Measurements from ENCODE around the gene MYRF. TPM values are rescaled to one million over a fixed set of nuclear protein-coding genes. Genes with fewer than 3 reads are reported as not detected.

MYRF gene
- polyA plus RNA-seq, 1 donor (not counting 4 experiments of a cell fraction or from before 2014, with no cell fraction given), result 0.14 TPM

- Histone ChIP-seq H4K20me1 (ENCODE audit: control insufficient read depth, extremely low read depth, insufficient read depth, low read length) (no peaks in the 10 kb centered on the region), H3K9me3 (ENCODE audit: control insufficient read depth, low read depth, low read length) (no peaks in the 10 kb centered on the region), H3K36me3 (ENCODE audit: control insufficient read depth in 2 of 2, extremely low read depth in 1 of 2, insufficient read depth in 2 of 2, low read length in 2 of 2) (no peaks in the 10 kb centered on the region), H2AFZ (ENCODE audit: control insufficient read depth, low read length) (no peak overlapping the region), H3K9me1 (ENCODE audit: control insufficient read depth, extremely low read depth, insufficient read depth, low read length) (no peaks in the 10 kb centered on the region), H3K4me1 (ENCODE audit: control insufficient read depth, extremely low read depth, insufficient read depth, low read length) (no peaks in the 10 kb centered on the region), H3K4me3 (ENCODE audit: control insufficient read depth in 2 of 3, extremely low read depth in 1 of 3, insufficient read depth in 2 of 3, low read depth in 1 of 3, low read length in 3 of 3) (no peak overlapping the region), H3K9ac (ENCODE audit: control insufficient read depth, extremely low read depth, insufficient read depth, low read length) (no peak overlapping the region), H3K4me2 (ENCODE audit: control insufficient read depth, extremely low read depth, insufficient read depth, low read depth, low read length) (no peak overlapping the region), H3K27ac (ENCODE audit: control insufficient read depth, insufficient read depth, low read length) (no peak overlapping the region), H3K27me3 (ENCODE audit: control insufficient read depth, extremely low read depth, insufficient read depth, low read length) (peaks cover 58% of the 10 kb centered on the region), H3K79me2 (ENCODE audit: control insufficient read depth, insufficient read depth, low read length) (no peaks in the 10 kb centered on the region)
- TF ChIP-seq CTCF (optimal IDR thresholded peaks at IDR 0.05 in 1 of 3, IDR thresholded peaks at IDR 0.05 in 1 of 3, conservative IDR thresholded peaks at IDR 0.05 in 1 of 3; ENCODE audit: extremely low read depth in 1 of 3, insufficient read depth in 2 of 3, low read length in 3 of 3) (no peak), EZH2 (IDR thresholded peaks at IDR 0.05; ENCODE audit: low read length) (no peak)
- dilution Hi-C loops (cut with MboI; ENCODE audit: extremely low pct_ligation_motif_present, low sequenced_read_pairs), result no loop called here
- no peak for DNase-seq (ENCODE audit: low read depth, low spot score)
- no peak for FAIRE-seq
These were observed 41.4 kb upstream of the MYRF start for GRCh38 chr11:61711037-61711436.

GRCh38 chr11:61711498-61711897, 40.9 kb upstream of the MYRF start:
- no peaks in the 10 kb centered on the region for H3K79me2 ChIP-seq (ENCODE audit: control insufficient read depth, insufficient read depth, low read length)
- no peaks in the 10 kb centered on the region for H3K9me1 ChIP-seq (ENCODE audit: control insufficient read depth, extremely low read depth, insufficient read depth, low read length)
- dilution Hi-C loops (cut with MboI; ENCODE audit: extremely low pct_ligation_motif_present, low sequenced_read_pairs), result no loop called here
- H2AFZ ChIP-seq (ENCODE audit: control insufficient read depth, low read length), result no peak overlapping the region
- H3K27ac ChIP-seq (ENCODE audit: control insufficient read depth, insufficient read depth, low read length), result no peak overlapping the region
- H3K36me3 ChIP-seq (ENCODE audit: control insufficient read depth in 2 of 2, extremely low read depth in 1 of 2, insufficient read depth in 2 of 2, low read length in 2 of 2), result no peaks in the 10 kb centered on the region
- no peak overlapping the region for H3K9ac ChIP-seq (ENCODE audit: control insufficient read depth, extremely low read depth, insufficient read depth, low read length)
- H3K4me3 ChIP-seq (ENCODE audit: control insufficient read depth in 2 of 3, extremely low read depth in 1 of 3, insufficient read depth in 2 of 3, low read depth in 1 of 3, low read length in 3 of 3), result no peak overlapping the region
- H3K4me2 ChIP-seq (ENCODE audit: control insufficient read depth, extremely low read depth, insufficient read depth, low read depth, low read length), result no peak overlapping the region
- no peaks in the 10 kb centered on the region for H4K20me1 ChIP-seq (ENCODE audit: control insufficient read depth, extremely low read depth, insufficient read depth, low read length)
- FAIRE-seq, result no peak
- H3K9me3 ChIP-seq (ENCODE audit: control insufficient read depth, low read depth, low read length), result no peaks in the 10 kb centered on the region
- peaks cover 58% of the 10 kb centered on the region for H3K27me3 ChIP-seq (ENCODE audit: control insufficient read depth, extremely low read depth, insufficient read depth, low read length)
- no peak for DNase-seq (ENCODE audit: low read depth, low spot score)
- TF ChIP-seq EZH2 (IDR thresholded peaks at IDR 0.05; ENCODE audit: low read length) (no peak), CTCF (optimal IDR thresholded peaks at IDR 0.05 in 1 of 3, IDR thresholded peaks at IDR 0.05 in 1 of 3, conservative IDR thresholded peaks at IDR 0.05 in 1 of 3; ENCODE audit: extremely low read depth in 1 of 3, insufficient read depth in 2 of 3, low read length in 3 of 3) (no peak)
- no peaks in the 10 kb centered on the region for H3K4me1 ChIP-seq (ENCODE audit: control insufficient read depth, extremely low read depth, insufficient read depth, low read length)

Data from keratinocyte (primary cell).